SU-DHL-6 (cell line): ENCODE results near the gene EXOC4.

Experiments used
- H2AFZ ChIP-seq: fragments of 200-600 bp; sonication (generic); 2 replicates; pipeline ENCODE4 v1.6.1; 2014; ENCODE audit warnings: low read depth, mild to moderate bottlenecking, moderate library complexity, mixed read lengths, antibody characterized with exemption, low read length; ENCODE audit not compliant: severe bottlenecking
- H3F3A ChIP-seq: fragments of 200-600 bp; shearing (Covaris generic); 2 replicates; pipeline ENCODE4 v1.6.0; 2016; ENCODE audit warnings: antibody characterized with exemption, mild to moderate bottlenecking; ENCODE audit not compliant: insufficient read depth
- H3K27ac ChIP-seq: fragments of 200-600 bp; sonication (generic); 2 replicates; pipeline ENCODE4 v1.5.1; 2016; ENCODE audit warnings: low read depth, mild to moderate bottlenecking, low read length, moderate library complexity, mixed read lengths
- H3K27me3 ChIP-seq: fragments of 200-600 bp; sonication (generic), shearing (Covaris generic); 2 replicates; pipeline ENCODE4 v1.6.0; 2014; ENCODE audit warnings: mild to moderate bottlenecking, low read length
- H3K36me3 ChIP-seq: fragments of 200-600 bp; sonication (generic); 2 replicates; pipeline ENCODE4 v1.6.1; 2014; ENCODE audit warnings: mild to moderate bottlenecking, low read length, mixed read lengths
- H3K4me2 ChIP-seq: fragments of 300-600, 200-600 bp; shearing (Covaris generic), sonication (generic); 2 replicates; pipeline ENCODE4 v1.6.0; 2014; ENCODE audit warnings: low read length, low read depth, mild to moderate bottlenecking; ENCODE audit not compliant: poor library complexity, severe bottlenecking
- H3K4me3 ChIP-seq: fragments of 200-600 bp; sonication (generic); 2 replicates; pipeline ENCODE4 v1.5.1; 2014; ENCODE audit warnings: antibody characterized with exemption, low read length, mild to moderate bottlenecking, mixed read lengths; ENCODE audit not compliant: insufficient read depth, poor library complexity, severe bottlenecking
- H3K79me2 ChIP-seq: fragments of 200-600 bp; sonication (generic); 2 replicates; pipeline ENCODE4 v1.6.1; 2014; ENCODE audit warnings: mild to moderate bottlenecking, low read length, moderate library complexity; ENCODE audit not compliant: insufficient read depth
- H3K9ac ChIP-seq: fragments of 200-600 bp; sonication (generic); 2 replicates; pipeline ENCODE4 v1.7.0; 2014; ENCODE audit warnings: mild to moderate bottlenecking, low read length
- H3K9me2 ChIP-seq: fragments of 200-600 bp; sonication (generic); replicated peaks from 2 replicates; pipeline ENCODE4 v1.6.1; 2014; ENCODE audit warnings: low read length; ENCODE audit not compliant: insufficient read depth
- H3K9me3 ChIP-seq: fragments of 200-600 bp; sonication (generic); 2 replicates; pipeline ENCODE4 v1.6.1; 2014; ENCODE audit warnings: low read length, mixed read lengths; ENCODE audit not compliant: insufficient read depth
- H4K20me1 ChIP-seq: fragments of 200-600 bp; sonication (generic); 2 replicates; pipeline ENCODE4 v1.6.1; 2014; ENCODE audit warnings: low read depth, mild to moderate bottlenecking, antibody characterized with exemption, low read length, moderate library complexity, mixed read lengths
- EZH2phosphoT487 ChIP-seq: fragments of 200-600 bp; sonication (generic), shearing (Covaris generic); conservative IDR thresholded peaks from 2 replicates; pipeline ENCODE4 v1.6.1; 2018; ENCODE audit warnings: mild to moderate bottlenecking, antibody characterized with exemption, low read length, moderate library complexity, mixed read lengths
- TF ChIP-seq, protein P1 (sequence below): fragments of 200-600 bp; sonication (generic); IDR thresholded peaks from one replicate; pipeline ENCODE4 v1.5.1; 2017; ENCODE audit warnings: antibody characterized with exemption, mild to moderate bottlenecking, low read length, moderate library complexity; ENCODE audit not compliant: insufficient read depth, poor library complexity, severe bottlenecking

The EXOC4 gene

DNA sequence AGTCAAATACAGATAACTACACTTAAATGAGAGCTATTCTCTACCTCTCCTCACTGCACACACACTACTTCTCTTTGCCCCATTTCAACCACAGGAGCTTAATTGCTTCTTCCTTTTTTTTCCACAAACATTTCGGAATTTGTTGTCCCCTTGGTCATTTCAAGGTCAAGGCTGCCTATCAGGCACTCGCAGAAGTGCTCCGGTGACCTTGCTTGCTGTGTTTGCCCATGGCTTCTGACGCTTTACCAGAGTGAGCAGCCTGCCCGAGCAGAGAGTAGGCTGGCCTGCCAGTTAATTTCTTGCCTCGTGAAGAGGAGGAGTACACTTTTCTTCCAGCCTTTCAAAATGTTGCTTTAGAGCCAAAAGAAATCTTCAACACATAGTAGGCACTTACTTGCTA lies 577.2 kb downstream of the EXOC4 start:
- Histone ChIP-seq H3K27me3 (no peaks in the 10 kb centered on the region), H3K27ac (no peak overlapping the region), H2AFZ (no peak overlapping the region), H3K36me3 (no peaks in the 10 kb centered on the region), H3F3A (no peaks in the 10 kb centered on the region), H3K9me3 (no peaks in the 10 kb centered on the region), H3K9me2 (no peaks in the 10 kb centered on the region), H3K9ac (no peak overlapping the region), H4K20me1 (no peaks in the 10 kb centered on the region), H3K79me2 (no peaks in the 10 kb centered on the region), H3K4me2 (no peak overlapping the region), H3K4me3 (no peak overlapping the region)
- TF ChIP-seq, protein P1, sequence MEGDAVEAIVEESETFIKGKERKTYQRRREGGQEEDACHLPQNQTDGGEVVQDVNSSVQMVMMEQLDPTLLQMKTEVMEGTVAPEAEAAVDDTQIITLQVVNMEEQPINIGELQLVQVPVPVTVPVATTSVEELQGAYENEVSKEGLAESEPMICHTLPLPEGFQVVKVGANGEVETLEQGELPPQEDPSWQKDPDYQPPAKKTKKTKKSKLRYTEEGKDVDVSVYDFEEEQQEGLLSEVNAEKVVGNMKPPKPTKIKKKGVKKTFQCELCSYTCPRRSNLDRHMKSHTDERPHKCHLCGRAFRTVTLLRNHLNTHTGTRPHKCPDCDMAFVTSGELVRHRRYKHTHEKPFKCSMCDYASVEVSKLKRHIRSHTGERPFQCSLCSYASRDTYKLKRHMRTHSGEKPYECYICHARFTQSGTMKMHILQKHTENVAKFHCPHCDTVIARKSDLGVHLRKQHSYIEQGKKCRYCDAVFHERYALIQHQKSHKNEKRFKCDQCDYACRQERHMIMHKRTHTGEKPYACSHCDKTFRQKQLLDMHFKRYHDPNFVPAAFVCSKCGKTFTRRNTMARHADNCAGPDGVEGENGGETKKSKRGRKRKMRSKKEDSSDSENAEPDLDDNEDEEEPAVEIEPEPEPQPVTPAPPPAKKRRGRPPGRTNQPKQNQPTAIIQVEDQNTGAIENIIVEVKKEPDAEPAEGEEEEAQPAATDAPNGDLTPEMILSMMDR, result no peak
- no peak for TF ChIP-seq EZH2phosphoT487

DNA sequence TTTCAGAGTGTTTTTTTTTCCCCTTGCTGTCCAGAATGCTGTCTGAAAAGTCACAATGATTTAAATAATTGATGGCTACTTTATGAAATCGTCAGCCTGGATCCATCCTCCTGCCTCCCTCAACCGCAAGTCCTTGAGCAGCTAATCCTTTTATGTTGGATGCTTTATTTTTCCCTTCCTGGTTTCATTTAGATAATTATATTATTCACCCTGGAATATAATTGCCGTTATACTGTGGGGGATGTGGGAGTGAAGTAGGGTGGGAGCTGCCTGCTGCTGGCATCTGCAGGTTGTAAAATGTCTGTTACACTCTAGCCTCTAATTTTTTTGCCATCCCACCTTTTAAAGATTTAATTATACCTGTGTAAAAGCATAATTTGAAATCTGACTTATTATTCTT lies 583.8 kb downstream of the EXOC4 start:
- Histone ChIP-seq H3F3A (no peaks in the 10 kb centered on the region), H3K9ac (no peak overlapping the region), H3K27me3 (no peaks in the 10 kb centered on the region), H2AFZ (no peak overlapping the region), H3K79me2 (no peaks in the 10 kb centered on the region), H3K9me2 (no peaks in the 10 kb centered on the region), H3K4me3 (no peak overlapping the region), H4K20me1 (no peaks in the 10 kb centered on the region), H3K9me3 (no peaks in the 10 kb centered on the region), H3K4me2 (no peak overlapping the region), H3K27ac (no peak overlapping the region), H3K36me3 (no peaks in the 10 kb centered on the region)
- TF ChIP-seq, protein P1, result no peak
- TF ChIP-seq EZH2phosphoT487, result no peak

DNA sequence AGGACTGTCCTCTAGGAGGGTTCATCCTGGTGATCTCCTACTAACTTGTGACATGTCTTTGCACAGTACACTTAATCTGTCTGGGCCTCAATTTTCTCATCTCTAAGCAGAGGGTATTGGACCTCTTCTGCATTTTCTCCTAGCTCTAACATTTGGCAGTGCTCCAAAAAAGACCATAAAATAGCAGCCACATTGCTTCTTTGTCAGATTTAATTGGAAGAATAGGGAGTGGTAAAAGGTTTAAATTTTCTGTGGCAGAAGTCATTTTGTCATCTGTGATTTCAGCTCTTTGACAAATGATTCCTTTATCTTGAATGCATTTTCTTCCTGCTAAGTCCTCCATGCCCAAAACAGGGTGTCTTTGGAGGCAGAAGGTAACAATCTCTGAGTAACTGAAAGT lies 584.3 kb downstream of the EXOC4 start:
- H3K4me2 ChIP-seq, result no peak overlapping the region
- no peak overlapping the region for H3K27ac ChIP-seq
- no peaks in the 10 kb centered on the region for H3K9me3 ChIP-seq
- no peaks in the 10 kb centered on the region for H3K9me2 ChIP-seq
- no peaks in the 10 kb centered on the region for H3F3A ChIP-seq
- no peak overlapping the region for H3K9ac ChIP-seq
- H3K27me3 ChIP-seq, result no peaks in the 10 kb centered on the region
- H3K79me2 ChIP-seq, result no peaks in the 10 kb centered on the region
- H4K20me1 ChIP-seq, result no peaks in the 10 kb centered on the region
- no peaks in the 10 kb centered on the region for H3K36me3 ChIP-seq
- no peak overlapping the region for H3K4me3 ChIP-seq
- TF ChIP-seq EZH2phosphoT487, result no peak
- TF ChIP-seq, protein P1, result no peak
- no peak overlapping the region for H2AFZ ChIP-seq
